ENCODE data around the gene ZSCAN32.

ZSCAN32 gene

DNA sequence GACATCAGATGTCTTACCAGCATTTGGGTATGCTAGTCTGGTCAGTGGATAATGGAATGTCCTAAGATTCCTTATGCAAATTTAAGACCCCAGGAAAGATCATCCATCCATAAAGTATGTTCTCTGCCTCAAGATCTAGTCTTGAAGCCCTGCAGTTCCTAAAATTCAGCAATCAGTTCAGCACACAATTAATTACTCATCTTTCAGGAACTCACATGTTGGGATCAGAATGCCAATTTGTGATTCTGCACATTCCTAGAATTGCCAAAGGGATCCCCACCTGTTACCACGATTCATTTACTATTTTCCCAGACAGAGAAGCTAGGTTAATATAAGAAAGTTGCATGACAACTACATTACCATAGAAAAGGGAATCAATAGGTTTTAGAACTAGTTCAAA, 41.9 kb downstream of the ZSCAN32 start:
- no peak overlapping the region for H3K4me3 ChIP-seq (ENCODE audit: low read depth, low read length)
- DNase-seq (ENCODE audit: low read depth): no peak
- TF ChIP-seq, protein P1, sequence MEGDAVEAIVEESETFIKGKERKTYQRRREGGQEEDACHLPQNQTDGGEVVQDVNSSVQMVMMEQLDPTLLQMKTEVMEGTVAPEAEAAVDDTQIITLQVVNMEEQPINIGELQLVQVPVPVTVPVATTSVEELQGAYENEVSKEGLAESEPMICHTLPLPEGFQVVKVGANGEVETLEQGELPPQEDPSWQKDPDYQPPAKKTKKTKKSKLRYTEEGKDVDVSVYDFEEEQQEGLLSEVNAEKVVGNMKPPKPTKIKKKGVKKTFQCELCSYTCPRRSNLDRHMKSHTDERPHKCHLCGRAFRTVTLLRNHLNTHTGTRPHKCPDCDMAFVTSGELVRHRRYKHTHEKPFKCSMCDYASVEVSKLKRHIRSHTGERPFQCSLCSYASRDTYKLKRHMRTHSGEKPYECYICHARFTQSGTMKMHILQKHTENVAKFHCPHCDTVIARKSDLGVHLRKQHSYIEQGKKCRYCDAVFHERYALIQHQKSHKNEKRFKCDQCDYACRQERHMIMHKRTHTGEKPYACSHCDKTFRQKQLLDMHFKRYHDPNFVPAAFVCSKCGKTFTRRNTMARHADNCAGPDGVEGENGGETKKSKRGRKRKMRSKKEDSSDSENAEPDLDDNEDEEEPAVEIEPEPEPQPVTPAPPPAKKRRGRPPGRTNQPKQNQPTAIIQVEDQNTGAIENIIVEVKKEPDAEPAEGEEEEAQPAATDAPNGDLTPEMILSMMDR (IDR thresholded peaks at IDR 0.05; ENCODE audit: insufficient read depth, low read depth, low read length, missing control alignments): no peak

DNA sequence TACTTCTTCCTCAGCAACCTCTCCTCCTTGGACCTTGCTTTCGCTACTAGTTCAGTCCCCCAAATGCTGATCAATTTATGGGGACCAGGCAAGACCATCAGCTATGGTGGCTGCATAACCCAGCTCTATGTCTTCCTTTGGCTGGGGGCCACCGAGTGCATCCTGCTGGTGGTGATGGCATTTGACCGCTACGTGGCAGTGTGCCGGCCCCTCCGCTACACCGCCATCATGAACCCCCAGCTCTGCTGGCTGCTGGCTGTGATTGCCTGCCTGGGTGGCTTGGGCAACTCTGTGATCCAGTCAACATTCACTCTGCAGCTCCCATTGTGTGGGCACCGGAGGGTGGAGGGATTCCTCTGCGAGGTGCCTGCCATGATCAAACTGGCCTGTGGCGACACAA, 44.7 kb downstream of the ZSCAN32 start:
- no peak for DNase-seq (ENCODE audit: low read depth)
- TF ChIP-seq, protein P1 (IDR thresholded peaks at IDR 0.05; ENCODE audit: insufficient read depth, low read depth, low read length, missing control alignments): no peak
- no peak overlapping the region for H3K4me3 ChIP-seq (ENCODE audit: low read depth, low read length)

- DNase-seq (ENCODE audit: low read depth): no peak
- H3K4me3 ChIP-seq (ENCODE audit: low read depth, low read length): no peak within 1 kb of the TSS
- TF ChIP-seq, protein P1 (IDR thresholded peaks at IDR 0.05; ENCODE audit: insufficient read depth, low read depth, low read length, missing control alignments): no peak
These were observed 45.2 kb downstream of the ZSCAN32 start, which contains the start of gene OR2C1 for GRCh38 chr16:3355589-3355988. Gene OR2C1, plus strand, starts transcription at chr16:3355889. Its CDS starts 52 bp downstream, at chr16:3355941.

DNA sequence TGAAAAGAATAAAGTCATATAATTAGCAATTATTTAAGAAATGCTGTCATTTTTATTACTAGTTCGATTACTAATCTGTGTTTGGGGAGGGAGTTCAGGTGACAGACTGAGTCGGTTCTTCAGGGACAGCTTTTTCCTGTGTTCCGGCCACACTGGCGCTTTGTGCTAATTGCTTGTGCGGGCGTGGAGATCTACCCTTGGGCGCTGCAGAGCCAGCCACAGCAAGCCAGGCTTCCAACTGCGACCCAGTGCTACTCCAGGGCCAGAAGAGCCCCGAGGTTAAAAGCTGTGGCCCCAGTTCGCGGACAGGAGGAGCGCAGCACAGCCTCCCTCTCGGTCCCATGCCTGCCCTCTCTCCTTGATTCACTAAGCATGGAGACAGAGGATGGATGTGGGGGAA, 51.6 kb downstream of the ZSCAN32 start:
- no peak for DNase-seq (ENCODE audit: low read depth)
- TF ChIP-seq, protein P1 (IDR thresholded peaks at IDR 0.05; ENCODE audit: insufficient read depth, low read depth, low read length, missing control alignments): no peak
- H3K4me3 ChIP-seq (ENCODE audit: low read depth, low read length): no peak overlapping the region

GRCh38 chr16:3348547-3349167, 52.1 kb downstream of the ZSCAN32 start:
- TF ChIP-seq, protein P1 (IDR thresholded peaks at IDR 0.05; ENCODE audit: insufficient read depth, low read depth, low read length, missing control alignments): no peak
- peak; percentile 7 for DNase-seq (ENCODE audit: low read depth)
- H3K4me3 ChIP-seq (ENCODE audit: low read depth, low read length): no peak overlapping the region

DNA sequence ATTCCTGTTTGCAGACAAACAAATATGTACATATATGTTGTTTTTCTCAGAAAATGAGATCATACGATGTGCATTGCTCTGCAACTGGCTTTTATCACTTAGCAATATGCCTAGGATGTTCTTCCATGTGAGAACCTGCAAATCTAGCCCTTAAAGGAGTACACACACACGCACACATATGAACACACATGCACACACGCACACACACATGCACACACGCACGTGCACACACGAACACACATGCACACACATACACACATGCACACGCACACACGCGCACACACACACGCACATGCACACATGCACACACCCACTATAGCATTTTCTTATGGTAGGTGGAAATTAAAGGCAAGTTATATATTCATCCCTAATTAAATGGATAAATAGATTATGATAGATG, 53.2 kb downstream of the ZSCAN32 start:
- no peak for DNase-seq (ENCODE audit: low read depth)
- TF ChIP-seq, protein P1 (IDR thresholded peaks at IDR 0.05; ENCODE audit: insufficient read depth, low read depth, low read length, missing control alignments): no peak
- no peak overlapping the region for H3K4me3 ChIP-seq (ENCODE audit: low read depth, low read length)

DNA sequence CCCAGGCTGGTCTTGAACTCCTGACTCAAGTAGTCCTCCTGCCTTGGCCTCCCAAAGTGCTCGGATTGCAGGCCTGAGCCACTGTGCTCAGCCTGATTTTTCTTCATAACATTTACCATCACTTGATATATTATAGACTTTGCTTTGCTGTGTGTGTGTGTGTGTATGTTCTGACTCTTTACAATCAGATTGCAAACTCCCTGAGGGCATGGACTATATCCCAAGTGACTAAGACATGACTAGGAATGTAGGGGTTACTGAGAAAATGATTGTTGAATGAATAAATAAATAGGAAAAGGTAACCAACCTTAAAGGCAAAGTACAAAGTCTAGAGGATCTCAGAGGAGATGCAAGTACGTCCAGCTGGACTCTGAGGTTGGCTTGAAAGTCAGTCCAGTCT, 54.8 kb downstream of the ZSCAN32 start:
- TF ChIP-seq, protein P1 (IDR thresholded peaks at IDR 0.05; ENCODE audit: insufficient read depth, low read depth, low read length, missing control alignments): no peak

More for the DNA sequence above, 54.8 kb downstream of the ZSCAN32 start:
- DNase-seq (ENCODE audit: low read depth): no peak
- no peak overlapping the region for H3K4me3 ChIP-seq (ENCODE audit: low read depth, low read length)

Measured in GM12865 (cell line).